NCI-H2171 (cell line): ENCODE results near the gene TECRL.

Source experiments
- DNase-seq: peaks from one replicate; lab custom pipeline; 2025; lab: John Stamatoyannopoulos, UW

The TECRL gene

GRCh38 chr4:64327237-64327636 lies 82.0 kb downstream of the TECRL start:
- DNase-seq, result no peak

- DNase-seq, result no peak
These were observed 82.7 kb downstream of the TECRL start for GRCh38 chr4:64326507-64326906.

DNA sequence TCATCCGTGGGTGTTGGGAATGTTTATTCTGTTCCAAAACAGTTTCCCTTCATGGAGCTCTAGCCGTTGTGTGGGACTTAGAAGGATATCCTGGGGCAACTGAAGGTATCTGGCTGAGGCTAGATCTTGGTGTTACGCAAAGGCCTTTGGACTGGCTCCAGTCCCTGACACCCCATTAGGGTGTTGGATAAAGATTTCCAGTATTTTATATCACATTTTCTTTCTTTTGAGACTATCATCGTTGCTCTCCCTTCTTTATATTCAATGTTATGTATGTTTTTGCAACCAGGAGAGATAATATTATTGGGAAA lies 103.0 kb downstream of the TECRL start:
- no peak for DNase-seq

DNA sequence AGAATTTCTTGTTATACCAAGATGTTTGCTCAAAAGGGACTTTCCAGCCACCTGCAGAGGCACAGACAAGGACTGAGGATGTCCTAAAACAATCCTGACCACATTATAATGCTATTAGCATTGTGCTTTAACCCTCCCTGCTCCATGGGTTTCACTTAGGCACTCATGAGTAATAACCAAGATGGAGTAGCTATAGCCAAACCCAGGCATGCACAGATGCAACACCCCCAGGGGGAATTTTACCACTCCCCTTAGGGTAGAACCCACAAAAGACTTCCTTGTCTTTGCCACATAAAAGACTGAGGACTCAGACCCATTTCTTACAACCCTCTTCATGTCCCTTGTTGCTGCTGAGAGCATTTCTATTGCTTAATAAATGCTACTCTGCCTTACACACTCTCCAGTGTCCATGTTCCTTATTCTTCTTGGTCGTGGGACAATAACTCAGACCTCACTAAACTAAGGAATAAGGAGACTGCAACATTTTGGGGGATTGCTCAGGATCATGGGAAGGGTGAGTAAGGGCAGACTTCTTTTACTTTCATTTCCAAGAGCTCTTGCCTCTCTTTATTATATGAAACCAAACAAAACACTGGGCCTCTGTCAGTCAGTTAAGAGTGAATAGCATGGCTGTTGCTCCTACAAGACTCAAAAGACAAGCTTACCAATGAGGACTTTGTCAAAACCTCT lies 103.5 kb downstream of the TECRL start:
- DNase-seq, result no peak

DNA sequence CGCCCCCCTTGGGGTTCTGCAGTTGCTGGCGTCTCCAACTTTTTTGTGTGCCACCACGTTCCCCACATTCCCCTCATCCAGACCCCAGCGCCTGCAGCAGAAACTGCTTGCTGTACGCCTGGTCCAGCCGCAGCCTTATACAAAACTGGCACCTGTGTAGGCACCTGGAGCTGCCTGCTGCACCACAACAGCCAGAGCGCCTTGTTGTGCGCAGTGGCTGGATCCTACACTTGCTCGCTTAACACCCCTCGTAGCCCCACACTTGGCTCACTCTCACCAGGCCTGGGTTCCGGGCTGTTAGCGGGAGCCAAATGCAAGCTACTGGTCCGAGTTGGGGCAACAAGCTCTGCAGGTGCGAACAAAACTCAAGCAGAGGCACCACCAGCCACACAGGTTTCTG lies 136.8 kb downstream of the TECRL start:
- no peak for DNase-seq

DNA sequence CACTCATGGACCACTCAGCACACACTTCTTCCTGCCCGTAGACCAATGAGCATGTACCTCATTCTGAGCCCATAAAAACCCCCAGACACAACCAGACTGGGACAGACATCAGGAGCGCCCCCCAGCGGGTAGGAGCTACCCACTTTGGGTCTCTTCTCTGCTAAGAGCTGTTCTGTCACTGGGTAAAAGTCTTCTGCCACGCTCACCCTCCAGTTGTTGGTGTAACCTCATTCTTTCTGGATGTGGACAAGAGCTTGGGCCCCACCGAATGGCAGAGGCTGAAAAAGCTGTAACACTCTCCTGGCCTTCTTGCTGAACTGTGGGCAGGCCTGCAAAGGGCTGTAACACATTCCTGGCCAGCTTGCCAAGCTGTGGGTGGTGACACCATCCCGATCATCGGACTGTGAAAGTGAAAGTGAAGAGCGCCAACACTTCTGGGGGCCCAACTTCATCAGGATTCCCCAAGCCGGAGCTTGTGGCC lies 137.6 kb downstream of the TECRL start:
- no peak for DNase-seq

- no peak for DNase-seq
These were observed 142.6 kb downstream of the TECRL start for GRCh38 chr4:64266669-64267068.

DNA sequence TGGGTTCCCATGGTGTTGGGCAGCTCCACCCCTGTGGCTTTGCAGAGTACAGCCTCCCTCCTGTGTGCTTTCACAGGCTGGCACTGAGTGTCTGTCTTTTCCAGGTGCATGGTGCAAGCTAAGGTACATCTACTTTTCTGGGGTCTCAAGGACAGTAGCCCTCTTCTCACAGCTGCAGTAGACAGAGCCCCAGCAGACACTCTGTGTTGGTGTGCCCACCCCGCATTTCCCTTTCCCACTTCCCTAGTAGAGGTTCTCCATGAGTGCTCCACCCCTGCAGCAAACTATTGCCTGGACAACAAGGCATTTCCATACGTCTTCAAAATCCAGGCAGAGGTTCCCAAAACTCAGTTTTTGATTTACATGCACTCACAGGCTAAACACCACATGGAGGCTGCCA lies 143.0 kb downstream of the TECRL start:
- no peak for DNase-seq

GRCh38 chr4:64251781-64252180 lies 157.5 kb downstream of the TECRL start:
- DNase-seq, result no peak

DNA sequence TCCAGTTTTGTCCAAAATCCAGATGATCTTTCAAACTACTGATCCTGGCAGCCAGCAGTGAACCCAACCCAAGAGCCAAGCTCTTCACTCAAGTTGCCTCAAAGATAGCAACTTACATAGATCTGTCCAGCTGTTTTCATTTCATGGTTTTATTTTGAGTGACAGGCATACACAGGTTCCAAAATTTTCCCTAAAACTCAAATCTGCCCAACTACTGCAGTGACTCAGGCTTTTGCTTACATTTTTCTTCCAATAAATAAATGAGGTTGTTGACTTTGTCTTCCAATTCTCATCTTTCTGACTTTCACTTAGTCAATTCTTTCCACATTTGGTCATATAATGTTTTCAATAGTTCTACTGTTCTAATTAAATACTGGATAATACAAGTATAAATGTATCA lies 158.8 kb downstream of the TECRL start:
- no peak for DNase-seq

- DNase-seq, result peak; percentile 3
These were observed 159.2 kb downstream of the TECRL start for GRCh38 chr4:64250061-64250460.

DNA sequence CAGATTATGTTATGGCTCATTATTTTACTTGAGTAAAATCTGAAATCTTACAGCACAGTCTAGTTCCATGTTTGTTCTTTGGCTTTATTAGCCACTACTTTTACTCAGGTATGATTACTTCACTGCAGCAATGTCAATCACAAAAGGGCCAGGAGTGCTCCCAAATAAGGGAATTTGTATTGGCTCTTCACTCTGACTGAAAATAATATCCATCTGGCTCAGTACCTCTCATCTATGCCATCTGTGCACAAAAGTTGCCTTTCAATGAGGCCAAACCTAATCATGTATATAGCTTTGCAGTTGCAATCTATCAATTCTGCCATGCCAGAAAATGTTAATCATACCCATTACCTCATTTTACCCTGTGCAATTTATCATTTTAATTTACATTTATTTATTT lies 161.1 kb downstream of the TECRL start:
- peak; percentile 38 for DNase-seq

DNA sequence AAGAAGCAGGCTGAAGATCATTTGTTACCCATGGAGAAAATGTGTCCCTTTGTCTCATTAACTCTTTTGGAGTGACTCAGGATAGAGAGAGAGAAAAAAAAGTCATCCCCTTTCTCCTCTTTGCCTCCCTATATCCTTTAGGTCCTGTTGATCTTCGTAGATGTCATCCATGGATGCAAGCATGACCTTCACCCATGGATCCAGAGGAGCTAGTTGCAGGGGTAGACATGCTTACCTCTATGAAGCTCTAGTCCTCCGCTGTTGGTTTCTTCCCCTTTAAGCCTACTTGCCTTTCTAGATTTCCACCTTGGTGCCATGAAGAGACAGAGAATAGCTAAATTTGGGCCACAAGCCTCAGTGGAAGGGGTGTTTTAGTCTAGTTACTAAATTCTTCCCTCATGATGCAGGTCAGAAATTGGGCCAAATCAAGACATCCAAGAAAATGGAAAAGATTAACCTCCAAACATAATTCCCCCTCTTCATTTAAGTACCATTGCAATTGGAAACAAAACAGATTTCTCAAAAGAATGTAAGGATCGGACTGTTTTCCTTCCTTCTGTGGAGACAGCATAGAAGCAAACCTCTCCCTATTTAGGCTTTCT lies 178.4 kb downstream of the TECRL start:
- peak; percentile 11 for DNase-seq
